Measurements from ENCODE around the gene ZNF576.

ZNF576 gene

DNA sequence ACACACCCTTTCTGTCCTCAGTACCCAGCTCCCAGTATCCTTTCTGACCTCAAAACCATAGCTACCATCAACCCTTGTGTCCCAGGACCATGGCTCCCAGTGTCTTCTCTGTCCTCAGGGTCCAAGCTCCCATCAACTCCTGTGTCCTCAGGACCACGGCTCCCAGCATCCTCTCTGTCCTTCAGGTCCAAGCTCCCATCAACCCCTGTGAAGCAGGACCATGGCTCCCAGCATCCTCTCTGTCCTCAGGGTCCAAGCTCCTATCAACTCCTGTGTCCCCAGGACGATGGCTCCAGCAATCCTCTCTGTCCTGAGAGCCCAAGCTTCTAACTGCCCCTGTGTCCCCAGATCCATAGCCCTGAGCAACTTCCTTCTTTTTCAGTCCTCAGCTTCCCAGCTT, 44.9 kb downstream of the ZNF576 start:
- Histone ChIP-seq H3K4me2 (no peak overlapping the region), H3K4me1 (ENCODE audit: low read depth, poor library complexity, severe bottlenecking) (no peaks in the 10 kb centered on the region), H3K79me2 (ENCODE audit: insufficient read depth, low read depth) (no peaks in the 10 kb centered on the region), H2AFZ (ENCODE audit: low read depth) (no peak overlapping the region), H3K4me3 (IDR thresholded peaks at IDR 0.05; ENCODE audit: insufficient read depth, low read depth, low read length) (no peak overlapping the region), H3K27ac (no peak overlapping the region), H3K27me3 (ENCODE audit: insufficient read depth, low read depth) (peaks cover 27% of the 10 kb centered on the region), H3K9ac (no peak overlapping the region), H4K20me1 (ENCODE audit: insufficient read depth) (no peaks in the 10 kb centered on the region), H3K36me3 (ENCODE audit: insufficient read depth) (no peaks in the 10 kb centered on the region)
- TF ChIP-seq, protein P1, sequence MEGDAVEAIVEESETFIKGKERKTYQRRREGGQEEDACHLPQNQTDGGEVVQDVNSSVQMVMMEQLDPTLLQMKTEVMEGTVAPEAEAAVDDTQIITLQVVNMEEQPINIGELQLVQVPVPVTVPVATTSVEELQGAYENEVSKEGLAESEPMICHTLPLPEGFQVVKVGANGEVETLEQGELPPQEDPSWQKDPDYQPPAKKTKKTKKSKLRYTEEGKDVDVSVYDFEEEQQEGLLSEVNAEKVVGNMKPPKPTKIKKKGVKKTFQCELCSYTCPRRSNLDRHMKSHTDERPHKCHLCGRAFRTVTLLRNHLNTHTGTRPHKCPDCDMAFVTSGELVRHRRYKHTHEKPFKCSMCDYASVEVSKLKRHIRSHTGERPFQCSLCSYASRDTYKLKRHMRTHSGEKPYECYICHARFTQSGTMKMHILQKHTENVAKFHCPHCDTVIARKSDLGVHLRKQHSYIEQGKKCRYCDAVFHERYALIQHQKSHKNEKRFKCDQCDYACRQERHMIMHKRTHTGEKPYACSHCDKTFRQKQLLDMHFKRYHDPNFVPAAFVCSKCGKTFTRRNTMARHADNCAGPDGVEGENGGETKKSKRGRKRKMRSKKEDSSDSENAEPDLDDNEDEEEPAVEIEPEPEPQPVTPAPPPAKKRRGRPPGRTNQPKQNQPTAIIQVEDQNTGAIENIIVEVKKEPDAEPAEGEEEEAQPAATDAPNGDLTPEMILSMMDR (conservative IDR thresholded peaks at IDR 0.05; ENCODE audit: low read depth, low read length) = no peak

DNA sequence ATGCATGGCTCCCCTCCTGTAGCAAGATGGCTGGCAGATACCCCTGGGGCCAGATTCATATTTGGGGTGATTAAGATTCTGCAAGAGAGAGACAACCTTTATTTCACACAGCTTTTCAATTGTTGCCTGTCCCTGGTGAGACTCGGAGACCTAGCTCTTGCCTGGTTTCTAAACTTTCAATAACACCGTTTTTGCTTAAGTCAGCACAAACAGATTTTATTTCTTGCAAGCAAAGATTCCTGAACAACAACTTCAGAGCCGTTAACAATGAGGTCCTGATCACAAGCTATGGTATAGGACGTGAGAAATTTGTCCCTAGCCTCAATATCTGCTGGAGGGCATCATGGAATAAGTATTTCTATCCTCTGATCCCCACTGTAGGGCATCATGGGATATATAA, 46.1 kb downstream of the ZNF576 start:
- TF ChIP-seq, protein P1 (conservative IDR thresholded peaks at IDR 0.05; ENCODE audit: low read depth, low read length) = no peak
- H3K79me2 ChIP-seq (ENCODE audit: insufficient read depth, low read depth) = no peaks in the 10 kb centered on the region
- H2AFZ ChIP-seq (ENCODE audit: low read depth) = no peak overlapping the region
- H3K36me3 ChIP-seq (ENCODE audit: insufficient read depth) = no peaks in the 10 kb centered on the region
- H3K27ac ChIP-seq = no peak overlapping the region
- H4K20me1 ChIP-seq (ENCODE audit: insufficient read depth) = no peaks in the 10 kb centered on the region
- no peak overlapping the region for H3K9ac ChIP-seq
- no peaks in the 10 kb centered on the region for H3K4me1 ChIP-seq (ENCODE audit: low read depth, poor library complexity, severe bottlenecking)
- H3K4me3 ChIP-seq (IDR thresholded peaks at IDR 0.05; ENCODE audit: insufficient read depth, low read depth, low read length) = no peak overlapping the region
- H3K4me2 ChIP-seq = no peak overlapping the region
- peaks cover 19% of the 10 kb centered on the region for H3K27me3 ChIP-seq (ENCODE audit: insufficient read depth, low read depth)

DNA sequence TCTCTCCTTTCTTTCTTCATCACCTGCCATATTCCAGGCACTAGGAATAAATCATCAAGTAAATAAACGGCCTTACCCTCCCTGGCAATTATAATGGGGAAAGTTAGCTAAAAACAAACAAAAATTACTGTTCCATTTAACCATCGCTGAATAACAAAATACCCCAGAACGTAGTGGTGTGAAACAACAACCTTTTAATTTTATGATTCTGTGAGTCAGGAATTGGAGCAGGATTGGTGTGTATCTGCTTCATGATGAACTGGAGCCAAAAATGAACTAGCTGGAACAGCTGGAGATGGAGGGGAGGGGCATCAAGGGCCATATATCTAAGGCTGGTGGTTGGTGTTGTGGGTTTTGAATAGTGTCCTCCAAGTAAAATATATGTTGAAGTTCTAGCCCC, 46.9 kb downstream of the ZNF576 start:
- Histone ChIP-seq H3K4me3 (IDR thresholded peaks at IDR 0.05; ENCODE audit: insufficient read depth, low read depth, low read length) (no peak overlapping the region), H3K36me3 (ENCODE audit: insufficient read depth) (no peaks in the 10 kb centered on the region), H3K79me2 (ENCODE audit: insufficient read depth, low read depth) (no peaks in the 10 kb centered on the region), H3K4me2 (no peak overlapping the region), H3K27me3 (ENCODE audit: insufficient read depth, low read depth) (peaks cover 11% of the 10 kb centered on the region), H3K9ac (no peak overlapping the region), H3K4me1 (ENCODE audit: low read depth, poor library complexity, severe bottlenecking) (no peaks in the 10 kb centered on the region), H2AFZ (ENCODE audit: low read depth) (no peak overlapping the region), H3K27ac (no peak overlapping the region), H4K20me1 (ENCODE audit: insufficient read depth) (no peaks in the 10 kb centered on the region)
- TF ChIP-seq, protein P1 (conservative IDR thresholded peaks at IDR 0.05; ENCODE audit: low read depth, low read length) = no peak

DNA sequence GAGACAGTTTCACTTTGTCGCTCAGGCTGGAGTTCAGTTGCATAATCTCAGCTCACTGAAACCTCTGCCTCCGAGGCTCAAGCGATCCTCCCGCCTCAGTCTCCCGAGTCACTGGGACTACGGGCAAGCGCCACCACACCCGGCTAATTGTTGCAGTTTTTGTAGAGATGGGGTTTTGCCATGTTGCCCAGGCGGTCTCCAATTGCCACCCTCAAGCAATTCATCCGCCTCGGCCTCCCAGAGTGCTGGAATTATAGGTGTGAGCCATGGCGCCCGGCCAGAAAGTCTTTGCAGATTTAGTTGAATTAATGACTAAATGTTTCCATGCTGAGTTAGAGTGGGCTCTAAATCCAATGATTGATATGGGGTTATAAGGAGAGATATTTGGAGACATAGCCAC, 47.8 kb downstream of the ZNF576 start:
- no peak overlapping the region for H3K27ac ChIP-seq
- peaks cover 3% of the 10 kb centered on the region for H3K27me3 ChIP-seq (ENCODE audit: insufficient read depth, low read depth)
- no peaks in the 10 kb centered on the region for H4K20me1 ChIP-seq (ENCODE audit: insufficient read depth)
- H2AFZ ChIP-seq (ENCODE audit: low read depth) = no peak overlapping the region
- H3K4me3 ChIP-seq (IDR thresholded peaks at IDR 0.05; ENCODE audit: insufficient read depth, low read depth, low read length) = no peak overlapping the region
- no peaks in the 10 kb centered on the region for H3K36me3 ChIP-seq (ENCODE audit: insufficient read depth)
- H3K79me2 ChIP-seq (ENCODE audit: insufficient read depth, low read depth) = no peaks in the 10 kb centered on the region
- H3K4me2 ChIP-seq = no peak overlapping the region
- no peaks in the 10 kb centered on the region for H3K4me1 ChIP-seq (ENCODE audit: low read depth, poor library complexity, severe bottlenecking)
- no peak overlapping the region for H3K9ac ChIP-seq
- TF ChIP-seq, protein P1 (conservative IDR thresholded peaks at IDR 0.05; ENCODE audit: low read depth, low read length) = no peak
